ENCODE data around the gene DPCD.
"Not testable (repeated sequence)": the region's sequence is repeated elsewhere in the genome, so short reads cannot be mapped to it uniquely, and the experiment has no call there.

DPCD gene

GRCh38 chr10:101633510-101633909 lies 45.4 kb downstream of the DPCD start:
- peaks cover 11% of the 10 kb centered on the region for H3K36me3 ChIP-seq (ENCODE audit: insufficient read depth, low read length)
- H3K27me3 ChIP-seq (ENCODE audit: control insufficient read depth, insufficient read depth, low read length); H3K4me3 ChIP-seq (ENCODE audit: low read length); H3K4me2 ChIP-seq (ENCODE audit: low read length); H3K4me1 ChIP-seq (ENCODE audit: control insufficient read depth, insufficient read depth, low read length); H3K9ac ChIP-seq (ENCODE audit: low read depth, low read length); H3K9me3 ChIP-seq (replicated peaks; ENCODE audit: low read length): not testable (repeated sequence)

DNA sequence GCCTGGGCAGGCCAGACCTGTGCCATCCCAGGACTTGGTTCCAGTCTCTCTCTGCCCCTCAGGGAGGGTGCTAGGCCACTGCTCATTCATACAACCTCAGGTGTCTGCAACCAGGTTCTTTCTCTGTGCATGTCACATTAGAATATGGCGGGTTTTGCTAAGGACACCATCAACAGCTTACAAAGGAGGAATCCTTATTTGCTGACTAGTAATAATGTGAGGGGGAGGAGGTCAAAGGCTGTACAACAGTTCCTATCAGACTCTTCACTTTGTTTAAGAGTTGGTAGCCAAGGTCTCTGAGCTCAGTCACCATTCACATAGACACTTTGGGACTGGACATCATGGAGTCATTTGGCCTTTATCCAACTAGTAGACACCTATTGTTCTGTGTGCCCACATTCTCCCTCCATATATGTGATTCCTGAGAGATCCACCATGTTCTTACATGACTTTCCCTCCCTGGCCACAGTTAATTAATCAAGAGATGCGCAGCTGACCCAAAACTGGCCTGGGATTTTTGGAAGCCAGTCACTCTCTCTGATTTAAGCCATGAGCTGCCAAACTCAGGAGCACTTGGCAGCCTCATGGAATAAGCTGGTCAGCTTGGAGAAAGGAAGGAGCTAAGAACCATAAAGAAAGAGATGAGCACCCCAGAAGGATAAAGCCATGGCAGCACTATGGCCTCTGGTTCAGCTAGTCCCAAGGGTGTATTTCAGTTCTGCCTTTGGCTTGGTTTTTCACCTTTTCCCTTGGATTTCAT lies 51.2 kb downstream of the DPCD start:
- no peaks in the 10 kb centered on the region for H3K4me1 ChIP-seq (ENCODE audit: control insufficient read depth, insufficient read depth, low read length)
- H3K27me3 ChIP-seq (ENCODE audit: control insufficient read depth, insufficient read depth, low read length) = no peaks in the 10 kb centered on the region
- H3K9ac ChIP-seq (ENCODE audit: low read depth, low read length) = no peak overlapping the region
- H3K9me3 ChIP-seq (replicated peaks; ENCODE audit: low read length) = no peaks in the 10 kb centered on the region
- peaks cover 18% of the 10 kb centered on the region for H3K36me3 ChIP-seq (ENCODE audit: insufficient read depth, low read length)
- H3K4me3 ChIP-seq (ENCODE audit: low read length) = no peak overlapping the region
- H3K4me2 ChIP-seq (ENCODE audit: low read length) = no peak overlapping the region

DNA sequence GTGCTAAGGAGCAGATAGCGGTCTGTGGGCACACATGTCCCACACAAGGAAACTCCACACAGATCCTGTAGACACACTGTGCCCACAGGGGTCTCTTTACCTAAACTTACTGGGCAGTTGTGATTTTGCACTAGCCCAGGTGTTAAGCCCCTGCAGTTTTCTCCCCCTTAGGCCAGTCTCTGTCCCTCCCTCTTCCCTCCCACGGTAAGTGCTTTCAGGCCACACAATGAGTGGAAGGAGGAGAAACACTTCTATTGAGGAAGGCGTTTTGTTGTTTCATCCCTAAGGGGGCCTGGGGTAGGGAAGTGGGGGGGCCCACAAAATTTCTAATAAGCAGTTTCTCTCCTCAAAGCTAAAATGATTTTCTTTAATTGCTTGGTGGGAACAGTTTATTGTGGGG lies 55.4 kb downstream of the DPCD start:
- H3K4me1 ChIP-seq (ENCODE audit: control insufficient read depth, insufficient read depth, low read length) = no peaks in the 10 kb centered on the region
- H3K36me3 ChIP-seq (ENCODE audit: insufficient read depth, low read length) = peaks cover 13% of the 10 kb centered on the region
- no peak overlapping the region for H3K4me3 ChIP-seq (ENCODE audit: low read length)
- H3K27me3 ChIP-seq (ENCODE audit: control insufficient read depth, insufficient read depth, low read length) = no peaks in the 10 kb centered on the region
- H3K9ac ChIP-seq (ENCODE audit: low read depth, low read length) = no peak overlapping the region
- no peaks in the 10 kb centered on the region for H3K9me3 ChIP-seq (replicated peaks; ENCODE audit: low read length)
- no peak overlapping the region for H3K4me2 ChIP-seq (ENCODE audit: low read length)

DNA sequence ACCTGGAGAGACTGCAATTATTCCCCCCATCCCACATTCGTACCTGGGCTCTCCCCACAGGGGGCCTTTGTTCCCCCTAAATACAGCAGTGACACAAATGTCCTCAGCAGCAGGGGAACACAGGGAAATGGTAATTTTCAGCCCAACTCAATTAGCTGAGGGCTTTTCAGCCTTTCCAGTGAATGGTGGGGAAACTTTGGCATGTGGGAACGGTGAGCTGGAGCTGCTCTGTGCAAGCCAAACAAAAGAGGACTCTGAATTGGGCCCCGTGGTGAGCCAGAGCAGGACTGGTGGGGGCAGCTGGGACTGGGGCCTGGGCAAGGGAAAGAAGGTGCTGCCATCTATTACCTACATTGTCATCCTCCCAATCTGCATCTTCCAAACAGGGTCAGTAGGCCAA lies 55.9 kb downstream of the DPCD start:
- Histone ChIP-seq H3K9ac (ENCODE audit: low read depth, low read length) (no peak overlapping the region), H3K4me3 (ENCODE audit: low read length) (no peak overlapping the region), H3K4me2 (ENCODE audit: low read length) (no peak overlapping the region), H3K4me1 (ENCODE audit: control insufficient read depth, insufficient read depth, low read length) (no peaks in the 10 kb centered on the region), H3K27me3 (ENCODE audit: control insufficient read depth, insufficient read depth, low read length) (no peaks in the 10 kb centered on the region), H3K9me3 (replicated peaks; ENCODE audit: low read length) (no peaks in the 10 kb centered on the region), H3K36me3 (ENCODE audit: insufficient read depth, low read length) (peaks cover 13% of the 10 kb centered on the region)

GRCh38 chr10:101645659-101646058 lies 57.5 kb downstream of the DPCD start:
- Histone ChIP-seq H3K36me3 (ENCODE audit: insufficient read depth, low read length) (peaks cover 12% of the 10 kb centered on the region), H3K27me3 (ENCODE audit: control insufficient read depth, insufficient read depth, low read length) (no peaks in the 10 kb centered on the region), H3K4me3 (ENCODE audit: low read length) (no peak overlapping the region)

DNA sequence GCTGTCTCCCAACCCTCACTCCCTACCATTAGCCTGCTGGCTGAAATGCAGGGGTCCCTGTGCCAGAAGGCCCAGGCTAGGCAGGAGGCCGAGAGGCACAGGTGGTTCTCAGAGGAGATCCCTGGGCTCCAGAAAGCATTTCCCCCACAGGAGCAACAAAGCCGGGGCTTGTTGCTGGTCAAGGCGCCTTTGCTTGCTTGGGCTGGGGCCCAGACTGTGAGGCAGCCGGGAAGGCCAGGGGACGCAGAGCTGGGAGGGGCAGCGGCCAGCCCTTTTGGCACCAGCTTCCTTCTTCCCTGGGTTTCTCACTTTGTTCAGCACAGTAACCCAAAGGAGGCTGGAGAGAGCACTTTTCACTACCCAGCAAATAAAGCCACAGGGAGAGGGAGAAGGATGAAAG lies 58.2 kb downstream of the DPCD start:
- Histone ChIP-seq H3K4me2 (ENCODE audit: low read length) (no peak overlapping the region), H3K27me3 (ENCODE audit: control insufficient read depth, insufficient read depth, low read length) (no peaks in the 10 kb centered on the region), H3K4me3 (ENCODE audit: low read length) (no peak overlapping the region), H3K4me1 (ENCODE audit: control insufficient read depth, insufficient read depth, low read length) (no peaks in the 10 kb centered on the region), H3K36me3 (ENCODE audit: insufficient read depth, low read length) (peaks cover 12% of the 10 kb centered on the region), H3K9me3 (replicated peaks; ENCODE audit: low read length) (no peaks in the 10 kb centered on the region), H3K9ac (ENCODE audit: low read depth, low read length) (no peak overlapping the region)

More at GRCh38 chr10:101645659-101646058, 57.5 kb downstream of the DPCD start:
- Histone ChIP-seq H3K4me1 (ENCODE audit: control insufficient read depth, insufficient read depth, low read length) (no peaks in the 10 kb centered on the region), H3K4me2 (ENCODE audit: low read length) (no peak overlapping the region), H3K9me3 (replicated peaks; ENCODE audit: low read length) (no peaks in the 10 kb centered on the region), H3K9ac (ENCODE audit: low read depth, low read length) (no peak overlapping the region)

DNA sequence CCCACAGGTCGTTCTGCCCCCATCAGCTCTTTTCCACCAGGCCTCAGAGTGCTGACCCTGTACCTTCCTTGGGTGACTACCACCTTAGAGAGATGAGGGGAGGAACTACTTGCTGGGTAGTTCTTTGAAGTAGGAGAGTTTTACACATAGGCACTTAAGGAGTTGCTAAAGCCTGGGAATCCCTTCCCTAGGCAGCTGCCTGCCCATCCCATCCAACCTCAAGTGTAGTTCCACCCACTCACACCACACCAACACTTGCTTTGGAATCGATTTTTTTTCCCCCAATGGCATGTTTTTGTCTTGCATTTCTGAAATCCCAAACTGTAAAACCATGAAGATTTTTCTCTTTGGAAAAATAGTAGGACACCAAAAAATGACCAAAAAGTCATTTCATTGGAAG lies 59.1 kb downstream of the DPCD start:
- no peaks in the 10 kb centered on the region for H3K27me3 ChIP-seq (ENCODE audit: control insufficient read depth, insufficient read depth, low read length)
- no peaks in the 10 kb centered on the region for H3K9me3 ChIP-seq (replicated peaks; ENCODE audit: low read length)
- H3K4me1 ChIP-seq (ENCODE audit: control insufficient read depth, insufficient read depth, low read length) = no peaks in the 10 kb centered on the region
- H3K4me2 ChIP-seq (ENCODE audit: low read length) = no peak overlapping the region
- no peak overlapping the region for H3K4me3 ChIP-seq (ENCODE audit: low read length)
- no peak overlapping the region for H3K9ac ChIP-seq (ENCODE audit: low read depth, low read length)
- H3K36me3 ChIP-seq (ENCODE audit: insufficient read depth, low read length) = peaks cover 12% of the 10 kb centered on the region

GRCh38 chr10:101649525-101650085 lies 61.5 kb downstream of the DPCD start:
- Histone ChIP-seq H3K27me3 (ENCODE audit: control insufficient read depth, insufficient read depth, low read length) (no peaks in the 10 kb centered on the region), H3K4me3 (ENCODE audit: low read length) (no peak overlapping the region), H3K9me3 (replicated peaks; ENCODE audit: low read length) (no peaks in the 10 kb centered on the region), H3K4me1 (ENCODE audit: control insufficient read depth, insufficient read depth, low read length) (no peaks in the 10 kb centered on the region), H3K36me3 (ENCODE audit: insufficient read depth, low read length) (peaks cover 3% of the 10 kb centered on the region), H3K9ac (ENCODE audit: low read depth, low read length) (no peak overlapping the region), H3K4me2 (ENCODE audit: low read length) (no peak overlapping the region)

GRCh38 chr10:101650863-101651262 lies 62.7 kb downstream of the DPCD start:
- Histone ChIP-seq H3K4me1 (ENCODE audit: control insufficient read depth, insufficient read depth, low read length) (no peaks in the 10 kb centered on the region), H3K4me2 (ENCODE audit: low read length) (no peak overlapping the region), H3K36me3 (ENCODE audit: insufficient read depth, low read length) (peaks cover 10% of the 10 kb centered on the region), H3K27me3 (ENCODE audit: control insufficient read depth, insufficient read depth, low read length) (no peaks in the 10 kb centered on the region), H3K9me3 (replicated peaks; ENCODE audit: low read length) (no peaks in the 10 kb centered on the region), H3K4me3 (ENCODE audit: low read length) (no peak overlapping the region), H3K9ac (ENCODE audit: low read depth, low read length) (no peak overlapping the region)

DNA sequence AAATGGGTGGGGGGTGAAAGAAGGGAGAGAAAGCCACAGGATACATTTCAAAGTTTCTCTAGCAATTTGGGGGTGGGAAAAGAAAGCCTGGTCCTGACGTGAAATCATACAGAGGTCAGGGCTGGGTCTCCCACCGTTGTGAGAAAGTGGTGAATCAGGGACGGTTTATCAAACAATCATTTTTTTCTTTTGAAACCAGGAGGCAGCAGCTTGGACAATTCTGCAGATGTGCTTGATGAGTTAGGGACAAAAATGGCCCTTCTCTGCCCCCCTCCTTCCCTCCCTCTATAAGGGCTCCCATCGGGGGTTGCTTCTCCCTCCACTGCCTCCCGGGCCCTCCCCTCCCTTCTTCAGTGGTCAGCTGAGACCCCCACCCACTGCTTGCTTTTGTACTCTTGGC lies 63.2 kb downstream of the DPCD start:
- Histone ChIP-seq H3K4me1 (ENCODE audit: control insufficient read depth, insufficient read depth, low read length) (no peaks in the 10 kb centered on the region), H3K9me3 (replicated peaks; ENCODE audit: low read length) (no peaks in the 10 kb centered on the region), H3K4me2 (ENCODE audit: low read length) (no peak overlapping the region), H3K4me3 (ENCODE audit: low read length) (no peak overlapping the region), H3K9ac (ENCODE audit: low read depth, low read length) (no peak overlapping the region), H3K27me3 (ENCODE audit: control insufficient read depth, insufficient read depth, low read length) (no peaks in the 10 kb centered on the region), H3K36me3 (ENCODE audit: insufficient read depth, low read length) (peaks cover 10% of the 10 kb centered on the region)

DNA sequence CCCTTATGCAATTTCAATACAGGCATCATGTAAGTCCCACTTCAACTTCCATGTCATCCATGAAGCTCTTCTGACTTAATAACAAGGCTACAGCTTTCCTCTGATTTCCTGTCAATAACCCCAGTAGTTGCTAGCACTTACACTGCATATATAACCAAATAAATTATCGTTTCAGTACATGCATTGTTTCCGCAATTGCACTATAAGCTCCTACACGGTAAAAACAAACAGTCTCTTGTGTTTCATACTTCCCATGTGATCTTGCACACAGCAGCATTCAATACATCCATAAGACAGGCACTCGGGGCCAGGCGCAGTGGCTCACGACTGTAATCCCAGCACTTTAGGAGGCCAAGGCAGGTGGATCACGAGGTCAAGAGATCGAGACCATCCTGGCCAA lies 65.4 kb downstream of the DPCD start:
- Histone ChIP-seq H3K27me3 (ENCODE audit: control insufficient read depth, insufficient read depth, low read length) (no peaks in the 10 kb centered on the region), H3K4me2 (ENCODE audit: low read length) (no peak overlapping the region), H3K36me3 (ENCODE audit: insufficient read depth, low read length) (peaks cover 17% of the 10 kb centered on the region), H3K4me1 (ENCODE audit: control insufficient read depth, insufficient read depth, low read length) (no peaks in the 10 kb centered on the region), H3K4me3 (ENCODE audit: low read length) (no peak overlapping the region), H3K9ac (ENCODE audit: low read depth, low read length) (no peak overlapping the region), H3K9me3 (replicated peaks; ENCODE audit: low read length) (no peaks in the 10 kb centered on the region)

DNA sequence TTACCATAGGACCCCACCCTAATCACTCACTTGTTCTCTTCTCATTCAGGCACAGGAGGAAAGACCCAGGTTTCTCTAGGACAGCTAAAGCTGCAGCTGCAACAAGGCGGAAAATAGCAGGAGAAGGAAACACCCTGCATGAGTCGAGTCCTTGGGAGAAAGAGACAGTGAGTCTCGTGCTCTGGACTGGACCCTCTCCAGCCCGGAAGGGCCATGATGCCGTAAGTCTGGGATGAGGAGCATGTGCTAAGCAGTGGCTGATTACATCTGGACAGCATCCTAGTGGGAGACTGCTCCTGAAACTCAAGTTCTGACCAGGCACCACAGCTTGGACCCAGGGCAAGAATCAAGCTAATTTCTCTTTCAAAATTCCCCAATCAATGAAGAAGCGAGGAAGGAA lies 67.4 kb downstream of the DPCD start:
- Histone ChIP-seq H3K9me3 (replicated peaks; ENCODE audit: low read length) (no peaks in the 10 kb centered on the region), H3K9ac (ENCODE audit: low read depth, low read length) (no peak overlapping the region), H3K4me1 (ENCODE audit: control insufficient read depth, insufficient read depth, low read length) (no peaks in the 10 kb centered on the region), H3K4me2 (ENCODE audit: low read length) (no peak overlapping the region), H3K27me3 (ENCODE audit: control insufficient read depth, insufficient read depth, low read length) (no peaks in the 10 kb centered on the region), H3K36me3 (ENCODE audit: insufficient read depth, low read length) (peaks cover 28% of the 10 kb centered on the region), H3K4me3 (ENCODE audit: low read length) (no peak overlapping the region)
